ENCODE data around the gene ZNF410.
"Not testable (repeated sequence)": the region's sequence is repeated elsewhere in the genome, so short reads cannot be mapped to it uniquely, and the experiment has no call there.

Gene ZNF410

GRCh38 chr14:73886449-73887317 is at the start of gene ZNF410:
TSS of gene ZNF410 (plus strand) at chr14:73886859. CDS start at chr14:73892176, 5,317 bp downstream.
- Mint-ChIP-seq H3K4me1 (peaks cover 46% of the 10 kb centered on the region), H3K27me3 (no peaks in the 10 kb centered on the region), H3K36me3 (ENCODE audit: insufficient read depth) (peaks cover 7% of the 10 kb centered on the region), H3K27ac (ENCODE audit: low read depth) (peak within 1 kb of the TSS; percentile 85), H3K4me3 (peak within 1 kb of the TSS; percentile 99), H3K9me3 (no peaks in the 10 kb centered on the region)
- peak; percentile 64 to 78 for DNase-seq (ENCODE audit: low spot score in 2 of 2)
- ATAC-seq (replicated peaks; ENCODE audit: extremely low read depth, poor library complexity, severe bottlenecking), result peak; percentile 98

GRCh38 chr14:73838293-73839034 is 48.2 kb upstream of the ZNF410 start:
- not testable (repeated sequence) for H3K4me3 Mint-ChIP-seq; H3K36me3 Mint-ChIP-seq (ENCODE audit: insufficient read depth); H3K9me3 Mint-ChIP-seq; ATAC-seq (replicated peaks; ENCODE audit: extremely low read depth, poor library complexity, severe bottlenecking); H3K4me1 Mint-ChIP-seq; H3K27me3 Mint-ChIP-seq; H3K27ac Mint-ChIP-seq (ENCODE audit: low read depth); DNase-seq (ENCODE audit: low spot score in 2 of 2)

- DNase-seq (ENCODE audit: low spot score in 2 of 2) (no peak), ATAC-seq (replicated peaks; ENCODE audit: extremely low read depth, poor library complexity, severe bottlenecking) (no peak)
- H3K27me3 Mint-ChIP-seq, result no peaks in the 10 kb centered on the region
- no peak overlapping the region for H3K27ac Mint-ChIP-seq (ENCODE audit: low read depth)
- no peaks in the 10 kb centered on the region for H3K36me3 Mint-ChIP-seq (ENCODE audit: insufficient read depth)
- no peaks in the 10 kb centered on the region for H3K4me1 Mint-ChIP-seq
- no peaks in the 10 kb centered on the region for H3K9me3 Mint-ChIP-seq
- H3K4me3 Mint-ChIP-seq, result no peak overlapping the region
Measured at GRCh38 chr14:73842201-73842600, 44.5 kb upstream of the ZNF410 start.

- Mint-ChIP-seq H3K27me3 (no peaks in the 10 kb centered on the region), H3K4me1 (no peaks in the 10 kb centered on the region)
Measured at GRCh38 chr14:73842851-73843250, 43.8 kb upstream of the ZNF410 start.

GRCh38 chr14:73843296-73843695 is 43.4 kb upstream of the ZNF410 start:
- Mint-ChIP-seq H3K4me3 (no peak overlapping the region), H3K4me1 (no peaks in the 10 kb centered on the region), H3K9me3 (no peaks in the 10 kb centered on the region), H3K36me3 (ENCODE audit: insufficient read depth) (no peaks in the 10 kb centered on the region), H3K27ac (ENCODE audit: low read depth) (no peak overlapping the region), H3K27me3 (no peaks in the 10 kb centered on the region)
- DNase-seq (ENCODE audit: low spot score in 2 of 2), result no peak
- ATAC-seq (replicated peaks; ENCODE audit: extremely low read depth, poor library complexity, severe bottlenecking), result no peak

More at GRCh38 chr14:73842851-73843250, 43.8 kb upstream of the ZNF410 start:
- no peak for ATAC-seq (replicated peaks; ENCODE audit: extremely low read depth, poor library complexity, severe bottlenecking)
- Mint-ChIP-seq H3K9me3 (no peaks in the 10 kb centered on the region), H3K27ac (ENCODE audit: low read depth) (no peak overlapping the region), H3K4me3 (no peak overlapping the region), H3K36me3 (ENCODE audit: insufficient read depth) (no peaks in the 10 kb centered on the region)
- DNase-seq (ENCODE audit: low spot score in 2 of 2), result no peak

GRCh38 chr14:73846947-73847346 is 39.7 kb upstream of the ZNF410 start:
- Mint-ChIP-seq H3K9me3 (no peaks in the 10 kb centered on the region), H3K36me3 (ENCODE audit: insufficient read depth) (peaks cover 8% of the 10 kb centered on the region), H3K27me3 (no peaks in the 10 kb centered on the region), H3K27ac (ENCODE audit: low read depth) (no peak overlapping the region), H3K4me1 (peaks cover 12% of the 10 kb centered on the region), H3K4me3 (no peak overlapping the region)
- DNase-seq (ENCODE audit: low spot score in 2 of 2) (no peak), ATAC-seq (replicated peaks; ENCODE audit: extremely low read depth, poor library complexity, severe bottlenecking) (no peak)

- H3K36me3 Mint-ChIP-seq (ENCODE audit: insufficient read depth), result peaks cover 15% of the 10 kb centered on the region
- H3K4me3 Mint-ChIP-seq, result peak overlapping the region; percentile 90
- H3K9me3 Mint-ChIP-seq, result no peaks in the 10 kb centered on the region
- no peak for DNase-seq (ENCODE audit: low spot score in 2 of 2)
- H3K4me1 Mint-ChIP-seq, result peaks cover 20% of the 10 kb centered on the region
- no peak for ATAC-seq (replicated peaks; ENCODE audit: extremely low read depth, poor library complexity, severe bottlenecking)
- H3K27me3 Mint-ChIP-seq, result no peaks in the 10 kb centered on the region
- H3K27ac Mint-ChIP-seq (ENCODE audit: low read depth), result peak overlapping the region; percentile 95
Measured at GRCh38 chr14:73851000-73851399, 35.7 kb upstream of the ZNF410 start.

- Mint-ChIP-seq H3K9me3 (no peaks in the 10 kb centered on the region), H3K36me3 (ENCODE audit: insufficient read depth) (peaks cover 15% of the 10 kb centered on the region), H3K4me3 (peak within 1 kb of the TSS; percentile 90), H3K27ac (ENCODE audit: low read depth) (peak within 1 kb of the TSS; percentile 95), H3K27me3 (no peaks in the 10 kb centered on the region), H3K4me1 (peaks cover 20% of the 10 kb centered on the region)
- ATAC-seq (replicated peaks; ENCODE audit: extremely low read depth, poor library complexity, severe bottlenecking) (peak; percentile 93), DNase-seq (ENCODE audit: low spot score in 2 of 2) (peak; percentile 76 to 85)
Measured at GRCh38 chr14:73851567-73852382, 34.9 kb upstream of the ZNF410 start, which contains the start of gene PTGR2. TSS of gene PTGR2 (plus strand) at chr14:73851831. CDS start at chr14:73858863, 7,032 bp downstream.

GRCh38 chr14:73859145-73859544 is 27.5 kb upstream of the ZNF410 start:
- Mint-ChIP-seq H3K27ac (ENCODE audit: low read depth) (no peak overlapping the region), H3K4me3 (no peak overlapping the region), H3K36me3 (ENCODE audit: insufficient read depth) (no peaks in the 10 kb centered on the region), H3K4me1 (no peaks in the 10 kb centered on the region), H3K27me3 (no peaks in the 10 kb centered on the region), H3K9me3 (no peaks in the 10 kb centered on the region)
- DNase-seq (ENCODE audit: low spot score in 2 of 2) (no peak), ATAC-seq (replicated peaks; ENCODE audit: extremely low read depth, poor library complexity, severe bottlenecking) (no peak)

- no peak for DNase-seq (ENCODE audit: low spot score in 2 of 2)
- Mint-ChIP-seq H3K4me1 (no peaks in the 10 kb centered on the region), H3K9me3 (no peaks in the 10 kb centered on the region), H3K27ac (ENCODE audit: low read depth) (no peak overlapping the region), H3K27me3 (no peaks in the 10 kb centered on the region), H3K4me3 (no peak overlapping the region), H3K36me3 (ENCODE audit: insufficient read depth) (no peaks in the 10 kb centered on the region)
- ATAC-seq (replicated peaks; ENCODE audit: extremely low read depth, poor library complexity, severe bottlenecking), result no peak
Measured at GRCh38 chr14:73861073-73861472, 25.6 kb upstream of the ZNF410 start.

- Mint-ChIP-seq H3K4me1 (no peaks in the 10 kb centered on the region), H3K36me3 (ENCODE audit: insufficient read depth) (no peaks in the 10 kb centered on the region), H3K4me3 (no peak overlapping the region), H3K27me3 (no peaks in the 10 kb centered on the region), H3K9me3 (no peaks in the 10 kb centered on the region), H3K27ac (ENCODE audit: low read depth) (no peak overlapping the region)
- DNase-seq (ENCODE audit: low spot score in 2 of 2), result no peak
- ATAC-seq (replicated peaks; ENCODE audit: extremely low read depth, poor library complexity, severe bottlenecking), result no peak
Measured at GRCh38 chr14:73862480-73862879, 24.2 kb upstream of the ZNF410 start.

- no peak overlapping the region for H3K4me3 Mint-ChIP-seq
Measured at GRCh38 chr14:73863209-73863608, 23.4 kb upstream of the ZNF410 start.

More at GRCh38 chr14:73863209-73863608, 23.4 kb upstream of the ZNF410 start:
- Mint-ChIP-seq H3K9me3 (no peaks in the 10 kb centered on the region), H3K4me1 (no peaks in the 10 kb centered on the region), H3K36me3 (ENCODE audit: insufficient read depth) (no peaks in the 10 kb centered on the region), H3K27me3 (no peaks in the 10 kb centered on the region), H3K27ac (ENCODE audit: low read depth) (no peak overlapping the region)
- DNase-seq (ENCODE audit: low spot score in 2 of 2) (no peak), ATAC-seq (replicated peaks; ENCODE audit: extremely low read depth, poor library complexity, severe bottlenecking) (no peak)

Measured in central memory CD8-positive, alpha-beta T cell (primary cell).